GM19397 (cell line): ENCODE measurements around the gene PGS1.
"Not testable (repeated sequence)": the region's sequence is repeated elsewhere in the genome, so short reads cannot be mapped to it uniquely, and the experiment has no call there.

Experiments used
- ATAC-seq: cut with Tn5 transposase; IDR thresholded peaks from one replicate; pipeline ENCODE4 v1.9.1; 2021; ENCODE audit warnings: mild to moderate bottlenecking, moderate library complexity; ENCODE audit not compliant: unreplicated experiment

PGS1 gene

DNA sequence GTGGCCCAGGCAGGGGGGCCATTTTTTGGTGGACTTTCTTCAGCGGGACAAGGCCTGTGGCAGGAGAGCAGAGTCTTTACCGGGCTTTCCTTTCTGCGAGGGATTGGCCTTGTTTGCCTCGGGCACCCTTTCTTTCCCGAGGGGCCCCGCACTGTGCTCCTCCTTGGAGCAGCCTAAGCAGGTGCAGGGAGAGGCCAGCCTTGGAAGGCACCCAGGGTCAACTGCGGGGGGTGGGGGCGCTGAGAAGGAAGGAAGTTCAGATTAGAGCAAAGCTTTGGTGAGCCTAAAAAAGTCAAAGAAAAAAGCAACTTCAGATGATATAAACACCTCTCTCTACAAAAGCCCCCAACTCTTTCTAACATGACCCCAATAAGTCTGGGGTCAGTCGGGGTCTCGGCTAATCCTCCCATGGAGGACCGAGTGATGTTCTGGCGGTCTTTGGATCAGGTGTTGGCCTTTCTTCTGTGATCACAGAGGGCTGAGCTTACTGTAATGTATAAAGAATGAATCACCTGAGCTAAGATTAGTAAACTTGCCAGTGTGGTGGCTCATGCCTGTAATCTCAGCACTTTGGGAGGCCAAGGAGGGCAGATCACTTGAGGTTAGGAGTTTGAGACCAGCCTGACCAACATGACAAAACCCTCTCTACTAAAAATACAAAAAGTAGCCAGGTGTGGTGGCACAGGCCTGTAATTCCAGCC, 63.0 kb downstream of the PGS1 start:
- ATAC-seq: no peak

DNA sequence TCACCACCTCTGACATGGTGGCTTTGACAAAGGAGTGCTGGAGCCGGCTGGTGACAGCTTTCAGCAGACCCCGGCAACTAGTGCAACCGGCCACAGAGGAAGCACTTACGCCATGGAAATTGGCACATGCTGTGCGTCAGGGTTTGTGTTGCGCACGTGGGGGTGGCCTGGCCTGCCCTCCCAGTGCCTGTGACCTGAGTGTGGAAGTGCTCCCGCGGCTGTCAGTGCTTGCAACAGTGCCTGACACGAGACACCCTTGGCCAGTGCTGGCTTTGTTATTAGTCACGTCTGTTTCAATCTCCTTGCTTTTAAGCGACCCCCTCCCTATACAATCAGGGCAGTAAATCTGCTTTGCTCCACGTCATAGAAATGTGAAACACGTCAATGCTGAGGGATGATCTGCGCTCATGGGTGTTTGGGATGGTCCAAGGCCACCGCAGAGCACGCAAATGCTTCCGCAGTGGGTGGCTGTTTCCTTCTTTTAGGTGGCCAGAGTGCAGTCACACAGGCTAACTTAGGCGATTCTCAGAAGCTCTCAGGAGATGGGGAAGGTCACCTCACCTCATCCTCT, 64.3 kb downstream of the PGS1 start:
- no peak for ATAC-seq

DNA sequence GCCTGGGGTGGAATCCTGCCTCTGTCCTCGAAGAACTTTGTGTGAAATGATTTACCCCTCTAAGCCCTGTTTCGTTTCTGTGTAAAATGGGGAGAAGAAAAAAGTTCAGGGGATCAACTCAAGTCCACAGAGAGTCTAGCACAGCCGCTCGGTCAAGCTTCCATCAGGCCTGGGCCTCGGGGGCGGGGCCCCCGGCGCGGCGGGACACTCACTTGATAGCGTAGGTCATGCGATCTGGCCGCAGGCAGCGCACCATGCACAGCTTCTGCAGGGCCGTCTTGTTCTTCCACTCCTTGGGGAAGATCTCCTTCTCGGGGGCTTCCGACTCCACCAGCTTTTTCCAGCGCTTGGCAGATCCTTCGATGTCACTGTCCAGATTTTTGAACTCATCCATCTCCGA, 65.9 kb downstream of the PGS1 start:
- no peak for ATAC-seq

DNA sequence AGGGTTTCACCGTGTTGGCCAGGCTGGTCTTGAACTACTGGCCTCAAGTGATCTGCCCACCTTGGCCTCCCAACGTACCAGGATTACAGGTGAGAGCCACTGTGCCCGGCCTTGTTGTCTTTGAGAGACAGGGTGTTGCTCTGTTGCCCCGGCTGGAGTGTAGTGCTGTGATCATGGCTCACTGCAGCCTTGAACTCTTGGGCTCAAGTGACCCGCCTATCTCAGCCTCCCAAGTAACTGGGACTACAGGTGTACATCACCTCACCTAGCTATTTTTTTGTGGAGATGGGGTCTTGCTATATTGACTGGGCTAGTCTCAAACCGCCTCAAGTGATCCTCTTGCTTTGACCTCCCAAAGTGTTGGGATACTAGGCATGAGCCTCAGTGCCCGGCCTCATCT, 68.4 kb downstream of the PGS1 start:
- no peak for ATAC-seq

DNA sequence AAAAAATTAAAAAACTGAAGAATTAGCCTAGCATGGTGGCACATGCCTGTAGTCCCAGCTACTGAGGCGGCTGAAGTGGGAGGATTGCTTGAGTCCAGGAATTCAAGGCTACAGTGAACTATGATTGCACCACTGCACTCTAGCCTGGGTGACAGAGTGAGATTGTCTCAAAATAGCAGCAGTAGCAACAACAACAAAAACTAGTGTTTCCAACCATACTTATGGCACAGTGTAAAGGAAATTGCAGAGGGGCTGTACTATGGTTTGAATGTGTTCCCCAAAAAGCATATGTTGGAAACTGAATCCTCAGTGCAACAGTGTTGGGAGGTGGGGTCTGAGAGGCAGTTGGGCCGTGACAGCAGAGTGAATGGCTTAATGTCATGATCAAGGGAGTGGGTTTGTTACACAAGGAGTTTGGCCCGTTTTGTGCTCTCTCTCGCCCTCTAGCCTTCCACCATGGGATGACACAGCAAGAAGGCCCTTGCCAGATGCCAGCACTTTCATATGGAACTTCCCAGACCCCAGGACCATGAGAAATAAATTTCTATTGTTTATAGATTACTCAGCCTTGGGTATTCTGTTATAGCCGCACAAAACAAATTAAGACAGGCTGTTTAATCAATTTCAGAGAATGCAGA, 70.0 kb downstream of the PGS1 start:
- no peak for ATAC-seq

DNA sequence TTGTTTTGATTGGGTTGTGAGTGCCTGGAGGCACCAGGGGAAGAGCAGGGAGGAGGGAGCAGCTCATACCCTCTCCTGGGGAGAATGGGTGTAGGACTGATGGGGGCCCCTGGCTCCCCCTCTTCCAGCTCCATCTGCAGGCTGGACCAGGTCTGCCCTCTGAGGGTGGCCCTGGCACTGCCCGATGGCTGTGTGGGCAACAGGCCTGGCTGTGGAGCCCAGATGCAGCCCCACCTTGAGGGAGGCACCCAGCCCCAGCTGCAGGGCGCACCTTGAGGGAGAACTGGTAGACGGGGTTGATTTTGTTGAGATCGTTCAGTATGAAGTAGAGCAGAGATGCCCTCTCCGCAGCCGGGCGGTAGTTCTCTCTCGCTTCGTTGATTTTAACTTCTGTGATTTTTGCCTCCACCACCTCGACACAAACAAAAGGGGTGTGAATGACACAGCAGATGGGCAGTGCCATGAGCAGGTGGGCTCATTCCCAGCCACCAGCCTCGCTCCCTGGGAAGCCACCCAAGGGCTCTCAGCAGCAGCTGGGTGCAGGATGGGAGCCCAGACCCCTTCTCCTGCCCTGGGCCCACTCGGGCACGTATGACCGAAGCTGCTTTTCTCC, 71.6 kb downstream of the PGS1 start:
- ATAC-seq: no peak

DNA sequence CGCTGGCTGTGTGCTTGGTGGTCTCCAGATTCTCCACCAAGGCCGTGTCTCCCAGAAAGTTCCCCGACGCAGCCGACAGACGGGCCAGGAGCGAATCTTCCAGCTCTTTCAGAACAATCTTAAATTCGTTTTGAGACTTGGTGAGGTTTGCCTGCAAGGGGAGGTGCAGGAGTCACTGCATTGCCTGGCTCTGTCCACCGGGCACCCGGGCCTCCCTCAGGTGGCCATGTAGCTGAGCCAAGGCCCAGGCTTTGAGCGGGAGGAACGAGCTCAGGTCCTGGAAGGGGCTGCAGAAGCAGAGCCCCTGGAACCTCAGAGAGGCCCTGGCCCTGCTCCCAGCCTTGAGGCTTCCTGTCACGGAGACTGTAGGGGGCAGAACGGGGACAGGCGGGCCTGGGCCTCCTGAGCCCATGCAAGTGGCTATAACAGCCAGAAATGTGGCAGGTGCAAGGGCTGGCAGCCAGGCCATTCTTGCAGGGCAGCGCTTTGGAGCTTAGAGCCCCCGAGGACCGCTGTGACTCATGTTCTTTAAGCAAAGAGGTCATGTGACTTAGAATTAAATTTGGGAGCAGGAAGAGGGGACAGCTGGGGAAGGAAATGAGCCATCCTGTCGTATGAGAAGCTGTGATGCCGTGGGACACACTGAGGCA, 72.4 kb downstream of the PGS1 start:
- ATAC-seq: no peak

DNA sequence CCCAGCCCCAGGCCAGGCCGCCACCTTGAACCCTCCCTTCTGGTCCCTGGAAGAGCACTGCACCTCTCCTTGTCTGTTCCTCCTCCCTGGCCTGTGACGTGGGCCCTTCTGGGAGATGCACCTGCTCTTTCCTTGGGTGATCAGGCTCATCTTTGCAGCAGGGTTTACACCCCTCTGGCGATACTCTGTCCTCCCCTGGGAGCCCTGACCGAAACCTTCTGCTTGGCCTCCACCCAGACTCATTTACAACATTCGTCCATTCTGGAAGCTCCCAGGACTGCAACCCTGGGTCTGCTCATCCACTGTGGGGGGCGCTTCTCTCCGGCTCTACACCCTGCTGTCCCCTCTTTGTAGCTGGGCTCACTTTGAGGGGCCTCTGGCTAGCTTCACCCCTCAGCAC, 73.3 kb downstream of the PGS1 start:
- ATAC-seq: no peak

DNA sequence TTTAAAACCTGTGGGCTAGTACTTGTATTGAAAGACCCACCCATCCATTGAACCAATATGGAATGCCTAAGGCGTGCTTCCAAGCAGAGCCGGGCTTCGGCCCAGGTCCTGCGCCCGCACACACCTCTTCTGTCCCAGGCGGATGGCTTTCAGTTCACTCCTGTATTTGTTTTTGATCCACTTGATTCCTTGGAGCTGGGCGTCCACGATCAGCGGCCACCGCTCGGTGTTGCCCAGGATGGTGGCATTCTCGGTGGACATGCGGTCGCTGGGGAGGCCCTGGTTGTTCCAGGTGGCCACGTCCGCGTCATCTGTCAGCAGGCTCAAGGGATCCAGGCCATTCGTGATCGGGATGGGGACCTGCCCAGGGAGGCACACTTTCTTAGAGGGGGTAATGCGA, 75.9 kb downstream of the PGS1 start:
- no peak for ATAC-seq

DNA sequence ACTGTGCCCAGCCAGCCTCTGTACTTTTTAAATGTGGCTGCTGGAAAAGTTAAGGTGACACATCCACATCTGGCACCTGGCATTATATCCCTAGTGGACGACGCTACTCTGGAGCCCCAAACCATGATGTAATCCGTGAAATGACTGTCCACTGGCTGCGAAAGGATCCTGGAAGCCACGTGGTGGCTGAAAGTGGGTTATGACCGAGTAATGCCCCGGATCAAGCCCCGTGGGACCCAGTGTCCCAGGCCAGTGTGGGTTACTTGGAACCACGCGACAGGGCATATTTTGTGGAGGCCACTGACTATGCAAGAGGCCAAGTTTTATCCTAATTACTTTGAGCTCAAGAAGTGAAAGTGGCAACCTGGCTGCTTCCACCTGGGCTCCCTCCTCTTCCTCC, 79.6 kb downstream of the PGS1 start:
- no peak for ATAC-seq

DNA sequence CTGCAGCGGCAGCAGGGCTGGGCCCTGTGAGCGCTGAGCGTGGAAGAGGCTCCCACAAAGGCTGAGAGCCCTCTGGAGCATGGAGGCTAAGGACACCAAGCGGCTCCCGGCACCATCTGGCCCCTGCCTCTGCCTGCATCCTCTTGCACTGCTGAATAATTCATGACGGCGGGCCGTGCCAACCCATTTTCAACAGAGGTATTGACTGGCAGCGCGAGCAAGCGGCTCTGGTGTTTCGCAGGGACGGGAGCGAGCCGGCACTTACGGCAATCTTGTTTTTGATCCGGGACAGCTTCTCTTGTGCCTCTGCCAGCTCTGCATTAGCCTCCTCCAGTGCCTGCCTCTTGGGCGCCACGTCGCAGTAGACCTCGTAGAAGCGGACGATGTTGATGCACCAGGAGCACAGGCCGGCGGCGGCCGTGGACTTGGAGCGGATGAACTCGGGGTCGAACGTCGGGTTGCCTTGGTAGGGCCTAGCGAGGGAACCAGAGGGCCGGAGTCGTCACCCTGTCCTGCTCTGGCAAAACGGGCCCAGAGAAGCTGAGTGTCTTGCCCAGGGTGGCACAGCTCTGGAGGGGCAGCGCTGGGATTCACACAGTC, 80.4 kb downstream of the PGS1 start:
- ATAC-seq: no peak

DNA sequence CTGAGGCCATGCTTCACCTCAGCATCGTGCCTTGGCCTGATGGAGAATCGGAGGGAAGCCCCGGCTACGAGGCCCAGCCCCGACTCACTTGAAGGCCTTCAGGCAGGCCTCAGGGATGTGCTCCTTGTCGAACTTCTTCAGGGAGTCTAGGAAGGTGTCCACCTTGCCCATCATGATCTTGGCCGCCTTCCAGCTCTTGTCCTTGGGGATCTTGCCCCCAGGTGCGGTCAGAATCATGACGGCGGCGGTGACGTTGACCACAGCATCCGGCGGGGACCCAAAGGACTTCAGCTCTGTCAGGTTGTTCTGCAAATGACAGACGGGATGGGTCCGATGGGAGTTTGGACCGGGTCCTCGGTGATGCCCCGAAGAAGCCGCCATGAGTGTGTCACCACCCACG, 81.2 kb downstream of the PGS1 start:
- ATAC-seq: no peak

DNA sequence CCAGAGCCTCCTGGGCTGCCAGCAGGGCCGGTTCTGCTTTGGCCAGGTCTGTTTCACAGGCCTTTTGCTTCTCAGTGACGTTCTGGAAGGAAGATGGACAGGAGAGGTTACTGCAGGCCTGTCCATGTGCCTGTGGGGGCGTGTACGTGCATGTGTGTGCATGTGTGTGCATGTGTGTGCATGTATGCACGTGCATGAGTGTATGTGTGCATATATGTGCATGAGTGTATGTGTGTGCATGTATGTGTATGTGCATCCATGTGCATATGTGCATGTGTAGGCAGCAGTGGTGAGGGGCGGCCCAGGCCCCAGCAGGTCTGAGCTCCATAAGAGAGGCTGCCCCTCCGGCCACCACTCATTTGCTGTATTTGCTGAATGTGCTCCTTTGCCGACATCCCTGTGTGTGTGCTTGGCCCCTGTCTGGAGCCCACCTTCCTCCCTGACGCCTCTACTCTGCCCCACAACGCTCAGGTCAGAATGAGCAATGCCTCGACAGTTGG, 81.8 kb downstream of the PGS1 start:
- no peak for ATAC-seq

DNA sequence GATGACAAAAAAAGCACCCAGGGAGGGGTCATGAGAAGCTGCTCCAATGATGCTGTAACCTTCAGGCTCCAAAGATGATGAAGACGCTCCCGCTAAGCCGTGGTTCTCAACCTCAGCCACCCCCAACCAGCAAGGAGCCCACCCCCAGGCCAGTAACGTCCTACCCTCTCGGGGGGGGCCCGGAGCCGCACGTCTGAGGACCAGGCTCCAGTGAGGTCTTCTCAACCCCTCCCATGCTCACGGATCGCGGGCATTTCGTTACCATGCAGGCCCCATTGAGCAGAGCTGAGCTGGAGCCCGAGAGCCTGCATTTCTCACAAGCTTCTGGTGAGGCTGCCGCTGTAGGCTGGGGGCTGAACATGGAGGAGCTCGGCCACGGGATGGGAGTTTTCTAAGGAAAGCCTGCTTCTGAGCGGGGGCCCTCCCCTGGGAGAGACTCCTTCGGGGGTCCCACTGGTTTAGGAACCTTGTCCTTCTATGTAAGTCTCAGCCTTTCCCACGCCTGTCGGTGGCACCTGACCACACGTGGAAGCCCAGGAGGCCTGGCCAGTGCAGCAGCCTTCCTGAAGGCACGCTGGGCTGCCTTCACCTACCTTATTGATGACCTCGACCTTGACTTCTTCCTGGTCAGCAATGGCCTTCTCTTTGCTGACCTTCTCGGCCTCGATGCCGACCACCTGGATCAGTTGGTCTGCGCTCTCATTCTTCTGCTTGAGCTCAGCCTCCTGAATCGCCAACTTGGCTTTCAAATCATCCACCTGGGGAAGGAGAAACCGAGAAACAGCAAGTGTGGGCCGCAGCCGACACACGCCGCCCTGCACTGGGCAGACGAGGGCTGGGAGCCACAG, 82.7 kb downstream of the PGS1 start:
- ATAC-seq: no peak

DNA sequence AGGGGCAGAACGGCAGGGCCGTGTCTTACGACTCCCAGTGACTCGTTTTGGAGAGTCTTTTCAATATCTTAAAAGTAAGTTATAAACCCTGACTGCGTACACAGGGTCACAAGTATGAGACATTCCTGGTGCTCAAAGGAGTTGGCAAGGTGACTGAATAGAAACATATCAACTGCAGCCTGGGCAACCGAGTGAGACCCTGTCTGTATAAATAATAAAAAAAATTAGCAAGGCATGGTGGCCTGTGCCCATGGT, 83.3 kb downstream of the PGS1 start:
- no peak for ATAC-seq

DNA sequence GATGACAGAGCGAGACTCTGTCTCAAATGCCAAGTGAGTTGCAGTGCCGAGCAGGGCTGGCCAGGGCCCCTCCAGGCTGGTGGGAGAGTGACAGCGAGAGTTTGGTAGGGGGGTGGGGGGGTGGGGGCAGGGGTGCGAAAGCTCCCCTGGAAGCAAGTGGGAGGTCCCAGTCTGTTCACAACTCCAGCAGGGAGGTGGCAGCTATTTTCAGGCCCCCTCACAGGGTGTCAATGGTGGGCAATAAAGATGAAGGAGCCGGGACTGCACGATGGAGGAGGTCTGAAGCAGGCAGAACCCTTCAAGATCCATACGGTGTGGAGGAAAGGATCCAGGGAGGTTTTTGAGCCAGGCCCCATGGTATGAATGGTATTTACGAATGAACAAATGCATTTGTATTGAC, 83.7 kb downstream of the PGS1 start:
- ATAC-seq: no peak

DNA sequence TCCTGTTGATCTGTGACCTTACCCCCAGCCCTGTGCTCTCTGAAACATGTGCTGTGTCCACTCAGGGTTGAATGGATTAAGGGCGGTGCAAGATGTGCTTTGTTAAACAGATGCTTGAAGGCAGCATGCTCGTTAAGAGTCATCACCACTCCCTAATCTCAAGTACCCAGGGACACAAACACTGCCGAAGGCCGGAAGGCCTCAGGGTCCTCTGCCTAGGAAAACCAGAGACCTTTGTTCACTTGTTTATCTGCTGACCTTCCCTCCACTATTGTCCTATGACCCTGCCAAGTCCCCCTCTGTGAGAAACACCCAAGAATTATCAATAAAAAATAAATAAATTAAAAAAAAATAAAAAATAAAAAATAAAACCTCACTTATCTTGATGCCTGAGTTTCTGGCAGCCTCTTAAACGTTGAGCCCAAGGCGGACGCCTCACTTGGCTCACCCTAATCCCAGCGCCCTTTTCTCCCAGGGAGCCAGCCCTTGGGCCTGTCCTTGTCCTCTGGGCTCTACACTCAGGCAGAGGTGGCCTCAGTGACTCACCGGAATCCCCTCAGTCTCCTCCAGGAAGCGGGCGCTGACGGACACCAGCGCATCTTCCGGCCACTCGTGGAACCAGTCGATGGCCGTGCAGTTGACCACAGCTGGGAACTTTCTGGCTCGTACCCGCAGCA, 87.8 kb downstream of the PGS1 start:
- not testable (repeated sequence) for ATAC-seq

DNA sequence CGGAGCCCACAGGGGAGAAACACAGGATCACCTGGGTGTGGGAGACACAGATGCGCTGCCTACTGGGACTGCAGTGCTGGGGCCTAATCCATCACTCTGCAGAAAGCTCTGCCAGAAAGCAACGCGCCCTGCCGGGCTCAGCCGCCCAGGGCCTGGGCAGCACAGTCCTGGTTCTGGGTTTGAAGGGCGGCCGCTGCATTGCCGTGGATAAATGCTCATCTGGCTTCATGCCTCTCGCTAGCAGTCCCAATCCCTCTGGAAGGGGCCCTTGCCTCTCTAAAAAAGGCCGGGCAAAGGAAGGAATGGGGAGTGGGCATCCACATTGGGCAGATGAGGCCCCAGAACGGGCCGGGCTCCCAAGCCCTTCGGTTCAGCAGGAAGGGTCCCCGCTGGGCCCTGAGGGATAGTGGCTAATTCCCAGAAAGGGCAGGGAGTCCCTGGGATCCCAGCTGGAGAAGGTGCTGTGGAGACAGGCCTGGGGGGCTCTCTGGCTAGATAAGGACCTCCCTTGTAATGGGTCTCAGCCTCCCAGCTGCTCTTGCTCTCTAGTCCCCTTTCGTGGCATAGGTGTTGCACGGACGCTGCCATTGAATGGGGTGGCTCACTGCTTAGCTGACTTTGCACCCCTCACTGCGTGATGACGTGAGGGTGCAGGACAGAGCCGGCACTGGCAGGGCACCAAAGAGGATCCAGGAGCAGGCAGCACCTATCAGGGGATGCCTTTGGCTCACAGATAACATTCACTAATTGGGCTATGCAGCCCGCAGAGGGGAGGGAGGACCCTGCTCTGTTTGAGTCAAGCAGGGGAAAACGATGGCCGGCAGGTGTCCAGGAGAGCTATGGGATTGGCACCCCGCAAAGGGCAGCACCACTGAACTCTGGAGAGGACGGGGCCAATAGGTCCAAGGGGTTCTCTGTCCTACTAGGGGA, 88.6 kb downstream of the PGS1 start:
- no peak for ATAC-seq

DNA sequence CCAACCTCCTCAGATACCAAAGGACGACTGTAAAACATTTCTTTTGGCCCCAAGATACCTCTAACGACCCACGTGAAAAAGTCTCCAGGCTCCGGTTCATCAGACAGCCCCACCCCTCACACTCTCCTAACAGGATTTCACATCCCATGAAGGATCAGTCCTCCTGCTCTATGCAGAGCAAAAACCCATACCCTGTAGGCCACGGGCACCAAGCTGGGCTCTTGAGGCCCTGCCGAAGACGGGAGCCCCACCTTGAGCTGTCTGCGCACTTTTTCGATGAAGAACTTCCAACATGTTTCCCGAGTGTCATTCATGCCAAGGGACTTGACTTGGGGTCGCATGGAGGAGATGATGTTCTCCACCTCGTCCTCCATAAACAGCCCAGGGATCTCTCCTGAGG, 89.9 kb downstream of the PGS1 start:
- no peak for ATAC-seq
